K562 (cell line): Measurements from ENCODE around the gene TMEM217. TPM values are rescaled to one million over a fixed set of nuclear protein-coding genes. Genes with fewer than 3 reads are reported as not detected.

ENCODE experiments used
- ATAC-seq: fragments of 200-7000 bp; cut with Tn5 transposase; 3 replicates; pipeline ENCODE4 v1.9.1; 2020; ENCODE audit warnings: moderate library complexity
- BruUV-seq: library from RNA; stranded (reverse); fragments of 400-500 nt; replicated peaks from 2 replicates; lab custom pipeline; 2021; lab: Mats Ljungman, UMichigan
- CTCF ChIA-PET: fragments of 300-600 bp; formaldehyde crosslinking; extraction: SDS; loops from one replicate; lab custom pipeline; 2021; ENCODE audit warnings: low intra/inter-chr PET ratio; lab: Yijun Ruan, JAX
- POLR2A ChIA-PET: fragments of 300-600, 350-650 bp; sonication (Branson Sonifier 250); formaldehyde crosslinking; extraction: SDS; loops from one replicate; lab custom pipeline; 2021; ENCODE audit warnings: antibody characterized with exemption, inconsistent platforms; lab: Yijun Ruan, JAX
- DNase-seq, 4 experiments: peaks; one replicate each; pipeline versions ENCODE4 v3.0.0 to v3.0.0-alpha.2; 2011 to 2018; ENCODE audit warnings: low spot score in 3 of 4, mixed read lengths in 3 of 4; ENCODE audit errors: extremely low read depth in 1 of 4
- FAIRE-seq: peaks from 2 replicates; lab custom pipeline; 2011; peaks lifted over from hg19 to GRCh38; lab: Jason Lieb, UNC
- H2AFZ ChIP-seq: 2 replicates; pipeline ENCODE4 v1.6.0; 2011; ENCODE audit warnings: low read depth, low read length, control low read depth, inconsistent platforms
- H3K27ac ChIP-seq: fragments of 200-600 bp; 3 replicates; pipeline ENCODE4 v1.8.0; 2011; ENCODE audit warnings: low read depth, mild to moderate bottlenecking, control low read depth, inconsistent platforms, low read length, moderate library complexity, mixed read lengths; ENCODE audit errors: extremely low read depth
- H3K27me3 ChIP-seq, 2 experiments: fragments of 300-600 bp in 1 of 2; 2 replicates in 1 of 2; 3 replicates in 1 of 2; pipeline versions ENCODE4 v1.6.0 to v1.8.0; 2011; ENCODE audit warnings: inconsistent platforms in 2 of 2, low read length in 2 of 2, mild to moderate bottlenecking in 1 of 2, mixed read lengths in 1 of 2, moderate library complexity in 1 of 2; ENCODE audit not compliant: control insufficient read depth in 2 of 2, insufficient read depth in 2 of 2
- H3K36me3 ChIP-seq: fragments of 300-600 bp; 3 replicates; pipeline ENCODE4 v1.8.0; 2011; ENCODE audit warnings: mild to moderate bottlenecking, low read length, inconsistent platforms; ENCODE audit not compliant: control insufficient read depth, insufficient read depth
- H3K4me1 ChIP-seq, 2 experiments: fragments of 200-600 bp in 1 of 2; replicated peaks in 1 of 2; 2 replicates in 1 of 2; 3 replicates in 1 of 2; pipeline versions ENCODE4 v1.5.1 to v1.8.0; 2011; ENCODE audit warnings: inconsistent platforms in 2 of 2, low read length in 2 of 2, mild to moderate bottlenecking in 1 of 2, mixed read lengths in 1 of 2, moderate library complexity in 1 of 2; ENCODE audit not compliant: control insufficient read depth in 2 of 2, insufficient read depth in 2 of 2
- H3K4me2 ChIP-seq: 2 replicates; pipeline ENCODE4 v1.6.1; 2011; ENCODE audit warnings: low read length, control low read depth, inconsistent platforms, mixed read lengths; ENCODE audit not compliant: insufficient read depth
- H3K4me3 ChIP-seq: fragments of 200-600 bp; sonication (generic), shearing (Covaris generic); 2 replicates; pipeline ENCODE4 v1.5.1; 2016; ENCODE audit warnings: control low read depth, inconsistent platforms
- H3K79me2 ChIP-seq: fragments of 200-600 bp; 3 replicates; pipeline ENCODE4 v1.8.0; 2011; ENCODE audit warnings: low read length, inconsistent platforms; ENCODE audit not compliant: control insufficient read depth, insufficient read depth
- H3K9ac ChIP-seq, 2 experiments: 2 replicates each; pipeline versions ENCODE4 v1.6.0 to v1.6.1; 2011; ENCODE audit warnings: low read depth in 2 of 2, low read length in 2 of 2, control low read depth in 1 of 2, inconsistent platforms in 1 of 2, mild to moderate bottlenecking in 1 of 2, mixed read lengths in 1 of 2; ENCODE audit not compliant: insufficient read depth in 1 of 2
- H3K9me1 ChIP-seq: one replicate; pipeline ENCODE4 v1.6.0; 2011; ENCODE audit warnings: inconsistent platforms, mild to moderate bottlenecking, low read length, moderate library complexity; ENCODE audit not compliant: control insufficient read depth, insufficient read depth
- H3K9me3 ChIP-seq: replicated peaks from 2 replicates; pipeline ENCODE4 v1.5.1; 2011; ENCODE audit warnings: low read depth, low read length, inconsistent platforms; ENCODE audit not compliant: control insufficient read depth, insufficient read depth
- H4K20me1 ChIP-seq: replicated peaks from 2 replicates; pipeline ENCODE4 v1.6.1; 2011; ENCODE audit warnings: low read length, inconsistent platforms, mixed read lengths; ENCODE audit not compliant: control insufficient read depth, insufficient read depth
- BRD4 ChIP-seq: fragments of 200-600 bp; sonication (generic); IDR thresholded peaks from 2 replicates; pipeline ENCODE4 v1.6.1; 2017; ENCODE audit warnings: inconsistent platforms
- CCAR2 ChIP-seq: fragments of 200-400 bp; formaldehyde crosslinking; IDR thresholded peaks from 2 replicates; pipeline ENCODE4 v1.6.1; 2017; ENCODE audit warnings: mild to moderate bottlenecking, low read depth, low read length
- CTCF ChIP-seq, 3 experiments: IDR thresholded peaks in 2 of 3; conservative IDR thresholded peaks in 1 of 3; 2 replicates each; pipeline ENCODE4 v1.5.1; 2011 to 2012; ENCODE audit warnings: low read length in 3 of 3, mild to moderate bottlenecking in 3 of 3, control low read depth in 2 of 3, improper control_type of control experiment in 1 of 3, inconsistent platforms in 1 of 3, low read depth in 1 of 3, mixed read lengths in 1 of 3, moderate library complexity in 1 of 3; ENCODE audit not compliant: insufficient read depth in 2 of 3
- DEAF1 ChIP-seq: fragments of 450-650 bp; formaldehyde crosslinking; IDR thresholded peaks from 2 replicates; pipeline ENCODE4 v1.4.0; 2020; ENCODE audit warnings: mild to moderate bottlenecking, moderate library complexity
- LARP7 ChIP-seq: fragments of 450-650 bp; IDR thresholded peaks from 2 replicates; pipeline ENCODE4 v1.6.1; 2016
- TAF1 ChIP-seq: IDR thresholded peaks from 2 replicates; pipeline ENCODE4 v1.6.1; 2011; ENCODE audit warnings: mild to moderate bottlenecking, low read length, moderate library complexity; ENCODE audit not compliant: insufficient read depth, control insufficient read depth, severe bottlenecking; ENCODE audit errors: extremely low read depth
- ZNF12 ChIP-seq: sonication (generic); formaldehyde crosslinking; IDR thresholded peaks from 2 replicates; pipeline ENCODE4 v1.4.0; 2020; ENCODE audit warnings: mild to moderate bottlenecking, missing genetic modification reagents
- ZNF263 ChIP-seq: sonication (generic); formaldehyde crosslinking; IDR thresholded peaks from 2 replicates; pipeline ENCODE4 v1.8.0; 2022; ENCODE audit warnings: mild to moderate bottlenecking, missing genetic modification reagents, borderline replicate concordance
- ZNF277 ChIP-seq: fragments of 250-450 bp; sonication (Bioruptor Pico); IDR thresholded peaks from 2 replicates; pipeline ENCODE4 v1.8.0; 2022; ENCODE audit warnings: inconsistent platforms, mild to moderate bottlenecking, moderate library complexity, borderline replicate concordance
- WGBS: fragments of 100-300 bp; shearing (Covaris generic); methylation state at CpG from one replicate; pipeline ENCODE4 v1.1.6; 2016; ENCODE audit warnings: low coverage, mixed read lengths; ENCODE audit not compliant: insufficient coverage; ENCODE audit errors: missing lambda C conversion rate; 5-methylcytosine and 5-hydroxymethylcytosine counted together
- in situ Hi-C: fragments of 300-500 bp; cut with MboI; formaldehyde crosslinking; loops from 4 replicates; pipeline ENCODE4 v1.15.0; 2018; ENCODE audit warnings: inconsistent platforms, mixed read lengths
- intact Hi-C: fragments of 100-400 bp; cut with micrococcal nuclease; formaldehyde crosslinking; loops from 2 replicates; pipeline ENCODE4 v1.14.2; 2022
- polyA plus RNA-seq, 8 experiments: library from polyadenylated mRNA; depleted of rRNA in 4 of 8; stranded (reverse) in 5 of 8; unstranded in 3 of 8; fragments of >200 nt; fragmentation: Nextera tagmentation in 2 of 8; fragmentation: Illumina TruSeq in 1 of 8; extraction: Ambion mirVana in 2 of 8; extraction: Trizol in 1 of 8; gene quantifications; 2 replicates each; pipeline versions ENCODE4 v1.2.1 to v1.2.3, GENCODE V29; 2011 to 2014; ENCODE audit warnings: inconsistent platforms in 1 of 8, missing spikeins in 1 of 8
- total RNA-seq, 7 experiments: library from RNA; depleted of rRNA in 6 of 7; stranded (reverse); fragments of >200 nt in 6 of 7; fragmentation: Illumina TruSeq in 2 of 7; extraction: Trizol in 2 of 7; gene quantifications; 2 replicates each; pipeline versions ENCODE4 v1.2.1 to v1.2.3, GENCODE V29; 2011 to 2021; ENCODE audit warnings: low replicate concordance in 1 of 7

The TMEM217 gene
- total and polyA plus RNA-seq, 9 of the 15 experiments (the other 6 are each of a cell fraction or from before 2014, with no cell fraction given): 1.3 to 8.0 (median 1.9) TPM

- intact Hi-C loops (loop anchor here (2.0 kb wide), 2 partner anchors 37 to 93 kb away; partner anchors contain the start of gene TMEM217), in situ Hi-C loops (no loop called here)
- FAIRE-seq (peak; percentile 81), ATAC-seq (peak; percentile 6), DNase-seq (peak in 1 of 4 experiments; percentile 38)
- Histone ChIP-seq H3K27me3 (no peaks in the 10 kb centered on the region), H3K79me2 (no peaks in the 10 kb centered on the region), H4K20me1 (no peaks in the 10 kb centered on the region), H3K27ac (no peak overlapping the region), H2AFZ (peak overlapping the region; percentile 96), H3K9ac (peak overlapping the region in 1 of 2 experiments; percentile 90; a peak in 1 of 4 replicates), H3K9me3 (no peaks in the 10 kb centered on the region), H3K4me2 (peak overlapping the region; percentile 79), H3K4me1 (peaks cover 14 to 21% of the 10 kb centered on the region in 2 experiments; a peak in 4 of 5 replicates), H3K4me3 (peak overlapping the region; percentile 52), H3K36me3 (no peaks in the 10 kb centered on the region), H3K9me1 (no peaks in the 10 kb centered on the region)
- WGBS: 37% methylated on average over 6 of the region's 6 CpGs
- ChIA-PET CTCF (interaction anchor here (0.6 kb wide), 1 partner anchor 68 kb away, joined by 5 read pairs; no protein-coding TSS in a partner anchor), POLR2A (interaction anchor here (0.6 to 2.1 kb wide), 5 partner anchors 8 to 572 kb away, joined by 3 to 13 read pairs (median 4); partner anchors contain the start of genes TBC1D22B and TMEM217)
- no TSS peak for BruUV-seq
- TF ChIP-seq ZNF263 (CRISPR knock-in tag) (peak; percentile 1; the same call in 1 of the 2 replicates), BRD4 (no peak), CTCF (IDR thresholded peaks at IDR 0.05 in 2 of 3, conservative IDR thresholded peaks at IDR 0.05 in 1 of 3; ENCODE audit: insufficient read depth in 2 of 3, low read depth in 1 of 3, low read length in 3 of 3) (no peak), LARP7 (no peak), DEAF1 (CRISPR knock-in tag) (no peak), ZNF277 (CRISPR knock-in tag) (no peak), TAF1 (no peak), CCAR2 (no peak), ZNF12 (peak; percentile 82)
Observed at GRCh38 chr6:37221585-37222124, 36.3 kb downstream of the TMEM217 start.
